ENCODE data around the gene HOXC6.
"Not testable (repeated sequence)": the region's sequence is repeated elsewhere in the genome, so short reads cannot be mapped to it uniquely, and the experiment has no call there.

The HOXC6 gene

GRCh38 chr12:54060174-54060974, 32.1 kb downstream of the HOXC6 start:
- no peak for DNase-seq

GRCh38 chr12:54060975-54061778, 32.9 kb downstream of the HOXC6 start:
- DNase-seq = no peak

- no peak for DNase-seq
These were observed 37.4 kb downstream of the HOXC6 start for GRCh38 chr12:54065677-54066076.

- no peak for DNase-seq
These were observed 38.2 kb downstream of the HOXC6 start for GRCh38 chr12:54066408-54066807.

- no peak for DNase-seq
These were observed 40.3 kb downstream of the HOXC6 start for GRCh38 chr12:54068418-54069070.

GRCh38 chr12:54071942-54072341, 43.7 kb downstream of the HOXC6 start:
- no peak for DNase-seq

- no peak for DNase-seq
These were observed 46.1 kb downstream of the HOXC6 start for GRCh38 chr12:54074308-54074707.

- no peak for DNase-seq
These were observed 47.2 kb downstream of the HOXC6 start for GRCh38 chr12:54075409-54075808.

GRCh38 chr12:54075974-54076373, 47.7 kb downstream of the HOXC6 start:
- no peak for DNase-seq

- DNase-seq = not testable (repeated sequence)
These were observed 49.6 kb downstream of the HOXC6 start for GRCh38 chr12:54077843-54078242.

GRCh38 chr12:54079115-54079514, 50.9 kb downstream of the HOXC6 start:
- DNase-seq = not testable (repeated sequence)
